Ishikawa (cell line): ENCODE data around the gene NIPSNAP3A.

Experiments
- CEBPB ChIP-seq: IDR thresholded peaks from 2 replicates; pipeline ENCODE4 v1.6.1; 2012
- CREB1 ChIP-seq: IDR thresholded peaks from 2 replicates; pipeline ENCODE4 v1.6.1; 2012; ENCODE audit warnings: low read depth
- EGR1 ChIP-seq: IDR thresholded peaks from 2 replicates; pipeline ENCODE4 v1.6.1; 2012
- EP300 ChIP-seq: IDR thresholded peaks from 2 replicates; pipeline ENCODE4 v1.6.1; 2012; ENCODE audit warnings: borderline replicate concordance
- FOXM1 ChIP-seq: IDR thresholded peaks from 2 replicates; pipeline ENCODE4 v1.6.1; 2012; ENCODE audit warnings: low read depth, borderline replicate concordance
- MAX ChIP-seq: IDR thresholded peaks from 2 replicates; pipeline ENCODE4 v1.6.1; 2012
- NFIC ChIP-seq: IDR thresholded peaks from 2 replicates; pipeline ENCODE4 v1.6.1; 2012
- RAD21 ChIP-seq: IDR thresholded peaks from 2 replicates; pipeline ENCODE4 v1.6.1; 2012; ENCODE audit warnings: low read depth
- TAF1 ChIP-seq: IDR thresholded peaks from 2 replicates; pipeline ENCODE4 v1.6.1; 2012; ENCODE audit warnings: low read depth, mild to moderate bottlenecking
- TCF12 ChIP-seq: IDR thresholded peaks from 2 replicates; pipeline ENCODE4 v1.6.1; 2012; ENCODE audit warnings: low read depth
- TEAD4 ChIP-seq: IDR thresholded peaks from 2 replicates; pipeline ENCODE4 v1.6.1; 2012
- USF1 ChIP-seq: IDR thresholded peaks from 2 replicates; pipeline ENCODE4 v1.6.1; 2012
- YY1 ChIP-seq: IDR thresholded peaks from 2 replicates; pipeline ENCODE4 v1.6.1; 2012; ENCODE audit warnings: low read depth
- ZBTB7A ChIP-seq: IDR thresholded peaks from 2 replicates; pipeline ENCODE4 v1.6.1; 2012; ENCODE audit warnings: low read depth
- TF ChIP-seq, protein P1 (sequence below): IDR thresholded peaks from 2 replicates; pipeline ENCODE4 v1.6.1; 2012; ENCODE audit warnings: low read depth, mild to moderate bottlenecking

Gene NIPSNAP3A

GRCh38 chr9:104725014-104725413, 22.5 kb upstream of the NIPSNAP3A start:
- TF ChIP-seq EP300 = no peak
- no peak for TF ChIP-seq YY1
- no peak for TF ChIP-seq ZBTB7A
- 0 out of 2 replicates have a peak, but pooled peaks have one; percentile 28 for TF ChIP-seq NFIC

DNA sequence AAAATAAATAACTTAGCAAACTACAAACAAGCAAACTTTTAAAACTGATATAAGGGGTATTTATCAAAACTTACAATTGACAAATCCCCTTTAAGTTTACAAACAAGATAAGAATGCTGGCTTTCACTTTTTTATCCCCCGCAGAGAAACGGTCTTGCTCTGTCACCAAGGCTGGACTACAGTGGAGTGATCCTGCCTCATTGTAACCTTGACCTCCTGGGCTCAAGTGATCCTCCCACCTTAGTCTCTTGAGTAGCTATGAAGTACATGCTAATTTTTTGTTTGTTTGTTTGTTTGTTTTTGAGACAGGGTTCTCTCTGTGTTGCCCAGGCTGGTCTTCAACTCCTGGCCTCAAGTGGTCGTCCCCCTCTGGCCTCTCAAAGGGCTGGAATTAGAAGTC, 9.0 kb upstream of the NIPSNAP3A start:
- no peak for TF ChIP-seq TEAD4
- TF ChIP-seq YY1 = no peak
- TF ChIP-seq, protein P1, sequence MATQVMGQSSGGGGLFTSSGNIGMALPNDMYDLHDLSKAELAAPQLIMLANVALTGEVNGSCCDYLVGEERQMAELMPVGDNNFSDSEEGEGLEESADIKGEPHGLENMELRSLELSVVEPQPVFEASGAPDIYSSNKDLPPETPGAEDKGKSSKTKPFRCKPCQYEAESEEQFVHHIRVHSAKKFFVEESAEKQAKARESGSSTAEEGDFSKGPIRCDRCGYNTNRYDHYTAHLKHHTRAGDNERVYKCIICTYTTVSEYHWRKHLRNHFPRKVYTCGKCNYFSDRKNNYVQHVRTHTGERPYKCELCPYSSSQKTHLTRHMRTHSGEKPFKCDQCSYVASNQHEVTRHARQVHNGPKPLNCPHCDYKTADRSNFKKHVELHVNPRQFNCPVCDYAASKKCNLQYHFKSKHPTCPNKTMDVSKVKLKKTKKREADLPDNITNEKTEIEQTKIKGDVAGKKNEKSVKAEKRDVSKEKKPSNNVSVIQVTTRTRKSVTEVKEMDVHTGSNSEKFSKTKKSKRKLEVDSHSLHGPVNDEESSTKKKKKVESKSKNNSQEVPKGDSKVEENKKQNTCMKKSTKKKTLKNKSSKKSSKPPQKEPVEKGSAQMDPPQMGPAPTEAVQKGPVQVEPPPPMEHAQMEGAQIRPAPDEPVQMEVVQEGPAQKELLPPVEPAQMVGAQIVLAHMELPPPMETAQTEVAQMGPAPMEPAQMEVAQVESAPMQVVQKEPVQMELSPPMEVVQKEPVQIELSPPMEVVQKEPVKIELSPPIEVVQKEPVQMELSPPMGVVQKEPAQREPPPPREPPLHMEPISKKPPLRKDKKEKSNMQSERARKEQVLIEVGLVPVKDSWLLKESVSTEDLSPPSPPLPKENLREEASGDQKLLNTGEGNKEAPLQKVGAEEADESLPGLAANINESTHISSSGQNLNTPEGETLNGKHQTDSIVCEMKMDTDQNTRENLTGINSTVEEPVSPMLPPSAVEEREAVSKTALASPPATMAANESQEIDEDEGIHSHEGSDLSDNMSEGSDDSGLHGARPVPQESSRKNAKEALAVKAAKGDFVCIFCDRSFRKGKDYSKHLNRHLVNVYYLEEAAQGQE = no peak
- TF ChIP-seq EP300 = no peak
- TF ChIP-seq FOXM1 = no peak

DNA sequence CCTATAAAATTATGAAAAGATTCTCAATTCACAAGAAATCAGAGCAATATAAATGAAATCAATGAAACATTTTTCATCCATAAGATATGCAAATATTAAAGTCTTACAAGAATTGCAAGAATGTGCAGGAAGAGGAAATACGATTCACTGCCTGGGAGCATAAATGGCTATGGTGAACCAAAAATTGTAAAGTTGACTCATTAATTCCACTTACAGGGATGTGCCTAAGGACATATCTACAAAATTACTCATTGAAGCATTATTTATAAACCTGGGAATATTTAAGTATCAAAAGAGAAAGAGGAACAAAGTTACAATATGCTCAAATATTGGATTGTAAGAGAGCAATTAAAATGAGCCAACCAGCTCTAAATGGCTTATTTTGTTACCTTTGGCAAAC, 6.9 kb upstream of the NIPSNAP3A start:
- TF ChIP-seq CEBPB = no peak
- TF ChIP-seq NFIC = no peak
- no peak for TF ChIP-seq YY1
- TF ChIP-seq EP300 = no peak
- no peak for TF ChIP-seq TCF12
- no peak for TF ChIP-seq TAF1
- no peak for TF ChIP-seq CREB1
- no peak for TF ChIP-seq TEAD4
- no peak for TF ChIP-seq ZBTB7A

DNA sequence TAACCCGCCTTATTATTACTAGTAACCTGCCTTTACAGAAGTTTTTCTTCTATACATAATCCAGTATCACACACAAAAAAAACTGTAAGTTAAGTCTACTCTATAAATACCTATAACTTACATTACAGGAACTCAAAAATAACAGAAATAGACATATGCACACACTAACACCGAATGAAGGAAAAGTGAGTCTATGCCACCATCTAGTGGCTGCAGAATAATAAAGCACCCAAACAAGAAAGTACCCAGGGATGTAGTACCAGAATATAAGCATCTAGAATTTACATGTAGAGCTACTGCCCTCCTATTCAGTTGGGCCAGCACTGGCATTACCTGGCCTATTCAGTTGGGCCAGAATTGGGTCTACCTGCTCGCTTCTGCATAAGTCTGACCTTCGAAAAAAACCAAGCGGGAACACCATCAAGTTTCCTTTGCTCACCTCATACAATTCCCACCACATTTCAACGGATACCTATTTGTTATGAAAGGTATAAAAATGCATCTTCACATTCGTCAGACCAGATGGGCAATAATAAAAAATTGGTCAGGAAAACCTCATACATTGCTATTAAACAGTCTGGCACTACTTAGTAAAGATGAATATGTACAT, 4.0 kb upstream of the NIPSNAP3A start:
- no peak for TF ChIP-seq MAX
- TF ChIP-seq RAD21 = peak; percentile 88

GRCh38 chr9:104745852-104746251, 1.6 kb upstream of the NIPSNAP3A start:
- TF ChIP-seq, protein P1 = no peak
- TF ChIP-seq CEBPB (no peak), EGR1 (no peak), TEAD4 (no peak), RAD21 (no peak), EP300 (no peak), TCF12 (no peak), FOXM1 (no peak), CREB1 (no peak), NFIC (no peak), MAX (no peak), USF1 (no peak), YY1 (no peak), TAF1 (no peak), ZBTB7A (no peak)

- TF ChIP-seq TCF12 = no peak
- TF ChIP-seq CREB1 = no peak
Observed at GRCh38 chr9:104746285-104746684, 1.2 kb upstream of the NIPSNAP3A start.

GRCh38 chr9:104746798-104747197, 685 bp upstream of the NIPSNAP3A start:
- TF ChIP-seq CEBPB (no peak), ZBTB7A (no peak), CREB1 (no peak), FOXM1 (no peak), EGR1 (no peak), TAF1 (no peak), MAX (no peak), EP300 (no peak), TCF12 (no peak), RAD21 (no peak), USF1 (no peak), NFIC (no peak), YY1 (no peak), TEAD4 (no peak)
- TF ChIP-seq, protein P1 = no peak
